ENCODE results near the gene MATR3.

DNA sequence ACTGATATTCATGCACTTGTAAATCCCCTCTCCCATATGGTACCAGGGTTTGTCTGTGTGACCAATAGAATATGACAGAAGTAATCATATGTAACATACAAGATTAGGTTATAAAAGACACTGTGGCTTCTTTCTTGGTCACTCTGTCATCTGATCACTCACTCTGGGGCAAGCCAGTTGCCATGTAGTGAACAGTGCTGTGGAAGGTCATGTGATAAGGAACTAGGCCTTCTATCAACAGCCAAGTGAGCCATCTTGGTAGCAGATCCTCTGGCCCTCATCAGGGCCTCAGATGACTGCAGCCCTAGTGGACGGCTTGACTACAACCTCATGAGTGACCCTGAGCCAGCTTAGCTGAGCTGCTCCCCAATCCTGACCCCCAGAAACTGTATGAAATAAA lies 30.0 kb upstream of the MATR3 start:
- TF ChIP-seq POLR2A (IDR thresholded peaks at IDR 0.05), result no peak
- TF ChIP-seq CTCF (IDR thresholded peaks at IDR 0.05), result no peak

Data from thyroid gland (tissue), 4 donors.